HL-60 (cell line): ENCODE data around the gene THAP5.

ENCODE experiments used
- DNase-seq, 2 experiments: peaks; one replicate each; pipeline ENCODE4 v3.0.0-alpha.2; 2010 to 2020; ENCODE audit warnings: low read depth in 1 of 2, low spot score in 1 of 2
- H3K27ac ChIP-seq: fragments of 250-450 bp; sonication (Bioruptor Pico); replicated peaks from 2 replicates; pipeline ENCODE4 v1.5.1; 2020; ENCODE audit warnings: mild to moderate bottlenecking, moderate library complexity
- H3K27me3 ChIP-seq: fragments of 250-450 bp; sonication (Bioruptor Pico); 2 replicates; pipeline ENCODE4 v1.5.1; 2021; ENCODE audit warnings: mild to moderate bottlenecking, moderate library complexity; ENCODE audit not compliant: insufficient read depth, poor library complexity, severe bottlenecking
- H3K4me3 ChIP-seq: replicated peaks from 2 replicates; pipeline ENCODE4 v1.5.1; 2011; ENCODE audit warnings: mild to moderate bottlenecking, control low read depth, low read length; ENCODE audit not compliant: insufficient read depth
- GABPA ChIP-seq: IDR thresholded peaks from 2 replicates; pipeline ENCODE4 v1.6.1; 2012; ENCODE audit warnings: low read depth
- POLR2AphosphoS5 ChIP-seq: IDR thresholded peaks from 2 replicates; pipeline ENCODE4 v1.6.1; 2012; ENCODE audit warnings: low read depth
- SPI1 ChIP-seq: IDR thresholded peaks from 2 replicates; pipeline ENCODE4 v1.6.1; 2012; ENCODE audit warnings: low read depth, mild to moderate bottlenecking, borderline replicate concordance
- TF ChIP-seq, protein P1 (sequence below): IDR thresholded peaks from one replicate; pipeline ENCODE4 v1.5.1; 2011; ENCODE audit warnings: low read length, control low read depth, inconsistent platforms; ENCODE audit not compliant: insufficient read depth
- TF ChIP-seq, protein P2 (sequence below): IDR thresholded peaks from 2 replicates; pipeline ENCODE4 v1.6.1; 2012; ENCODE audit warnings: low read depth; ENCODE audit not compliant: insufficient replicate concordance

THAP5 gene

DNA sequence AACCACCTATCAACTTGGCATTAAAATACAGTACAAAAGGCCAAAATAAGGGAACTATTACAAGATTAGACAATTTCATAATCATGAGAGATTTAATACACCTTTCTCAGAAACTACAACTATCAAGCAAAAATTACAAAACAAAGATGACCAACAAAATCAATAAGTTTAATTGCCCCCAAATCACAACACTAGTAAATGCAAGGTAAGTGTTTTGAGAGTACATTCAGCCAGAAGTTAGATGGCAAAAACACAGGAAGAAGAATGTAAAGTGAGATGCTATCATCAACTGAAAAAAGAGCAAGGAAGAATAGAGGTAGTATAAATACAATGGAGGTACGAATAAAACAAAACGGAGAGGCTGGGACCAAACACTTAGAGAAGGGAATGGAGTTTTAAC, 46.7 kb downstream of the THAP5 start:
- no peak for DNase-seq
- H3K4me3 ChIP-seq, result no peak overlapping the region
- no peaks in the 10 kb centered on the region for H3K27me3 ChIP-seq
- no peak for TF ChIP-seq POLR2AphosphoS5
- TF ChIP-seq, protein P1, sequence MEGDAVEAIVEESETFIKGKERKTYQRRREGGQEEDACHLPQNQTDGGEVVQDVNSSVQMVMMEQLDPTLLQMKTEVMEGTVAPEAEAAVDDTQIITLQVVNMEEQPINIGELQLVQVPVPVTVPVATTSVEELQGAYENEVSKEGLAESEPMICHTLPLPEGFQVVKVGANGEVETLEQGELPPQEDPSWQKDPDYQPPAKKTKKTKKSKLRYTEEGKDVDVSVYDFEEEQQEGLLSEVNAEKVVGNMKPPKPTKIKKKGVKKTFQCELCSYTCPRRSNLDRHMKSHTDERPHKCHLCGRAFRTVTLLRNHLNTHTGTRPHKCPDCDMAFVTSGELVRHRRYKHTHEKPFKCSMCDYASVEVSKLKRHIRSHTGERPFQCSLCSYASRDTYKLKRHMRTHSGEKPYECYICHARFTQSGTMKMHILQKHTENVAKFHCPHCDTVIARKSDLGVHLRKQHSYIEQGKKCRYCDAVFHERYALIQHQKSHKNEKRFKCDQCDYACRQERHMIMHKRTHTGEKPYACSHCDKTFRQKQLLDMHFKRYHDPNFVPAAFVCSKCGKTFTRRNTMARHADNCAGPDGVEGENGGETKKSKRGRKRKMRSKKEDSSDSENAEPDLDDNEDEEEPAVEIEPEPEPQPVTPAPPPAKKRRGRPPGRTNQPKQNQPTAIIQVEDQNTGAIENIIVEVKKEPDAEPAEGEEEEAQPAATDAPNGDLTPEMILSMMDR, result no peak
- TF ChIP-seq, protein P2, sequence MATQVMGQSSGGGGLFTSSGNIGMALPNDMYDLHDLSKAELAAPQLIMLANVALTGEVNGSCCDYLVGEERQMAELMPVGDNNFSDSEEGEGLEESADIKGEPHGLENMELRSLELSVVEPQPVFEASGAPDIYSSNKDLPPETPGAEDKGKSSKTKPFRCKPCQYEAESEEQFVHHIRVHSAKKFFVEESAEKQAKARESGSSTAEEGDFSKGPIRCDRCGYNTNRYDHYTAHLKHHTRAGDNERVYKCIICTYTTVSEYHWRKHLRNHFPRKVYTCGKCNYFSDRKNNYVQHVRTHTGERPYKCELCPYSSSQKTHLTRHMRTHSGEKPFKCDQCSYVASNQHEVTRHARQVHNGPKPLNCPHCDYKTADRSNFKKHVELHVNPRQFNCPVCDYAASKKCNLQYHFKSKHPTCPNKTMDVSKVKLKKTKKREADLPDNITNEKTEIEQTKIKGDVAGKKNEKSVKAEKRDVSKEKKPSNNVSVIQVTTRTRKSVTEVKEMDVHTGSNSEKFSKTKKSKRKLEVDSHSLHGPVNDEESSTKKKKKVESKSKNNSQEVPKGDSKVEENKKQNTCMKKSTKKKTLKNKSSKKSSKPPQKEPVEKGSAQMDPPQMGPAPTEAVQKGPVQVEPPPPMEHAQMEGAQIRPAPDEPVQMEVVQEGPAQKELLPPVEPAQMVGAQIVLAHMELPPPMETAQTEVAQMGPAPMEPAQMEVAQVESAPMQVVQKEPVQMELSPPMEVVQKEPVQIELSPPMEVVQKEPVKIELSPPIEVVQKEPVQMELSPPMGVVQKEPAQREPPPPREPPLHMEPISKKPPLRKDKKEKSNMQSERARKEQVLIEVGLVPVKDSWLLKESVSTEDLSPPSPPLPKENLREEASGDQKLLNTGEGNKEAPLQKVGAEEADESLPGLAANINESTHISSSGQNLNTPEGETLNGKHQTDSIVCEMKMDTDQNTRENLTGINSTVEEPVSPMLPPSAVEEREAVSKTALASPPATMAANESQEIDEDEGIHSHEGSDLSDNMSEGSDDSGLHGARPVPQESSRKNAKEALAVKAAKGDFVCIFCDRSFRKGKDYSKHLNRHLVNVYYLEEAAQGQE, result no peak
- TF ChIP-seq GABPA, result no peak
- no peak for TF ChIP-seq SPI1
- H3K27ac ChIP-seq, result no peak overlapping the region

DNA sequence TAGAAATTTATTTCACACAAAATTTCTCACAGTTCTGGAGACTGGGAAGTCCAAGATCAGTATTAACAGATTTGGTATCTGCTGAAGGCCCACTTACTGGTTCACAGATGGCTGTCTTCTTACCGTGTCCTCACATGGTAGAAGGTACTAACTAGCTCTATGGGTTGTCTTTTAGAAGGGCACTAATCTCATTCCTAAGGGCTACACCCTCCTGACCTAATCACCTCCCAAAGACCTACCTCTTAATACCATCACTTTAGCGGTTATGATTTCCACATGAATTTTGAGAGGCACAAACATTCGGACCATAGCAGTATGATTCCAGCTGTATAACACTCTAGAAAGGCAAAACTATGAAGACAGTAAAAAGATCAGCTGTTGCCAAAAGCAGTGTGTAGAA, 51.6 kb downstream of the THAP5 start:
- TF ChIP-seq, protein P1, result no peak
- TF ChIP-seq SPI1 (no peak), POLR2AphosphoS5 (no peak), GABPA (no peak)
- TF ChIP-seq, protein P2, result no peak
- H3K27ac ChIP-seq, result no peak overlapping the region
- DNase-seq, result no peak
- H3K27me3 ChIP-seq, result no peaks in the 10 kb centered on the region
- no peak overlapping the region for H3K4me3 ChIP-seq

DNA sequence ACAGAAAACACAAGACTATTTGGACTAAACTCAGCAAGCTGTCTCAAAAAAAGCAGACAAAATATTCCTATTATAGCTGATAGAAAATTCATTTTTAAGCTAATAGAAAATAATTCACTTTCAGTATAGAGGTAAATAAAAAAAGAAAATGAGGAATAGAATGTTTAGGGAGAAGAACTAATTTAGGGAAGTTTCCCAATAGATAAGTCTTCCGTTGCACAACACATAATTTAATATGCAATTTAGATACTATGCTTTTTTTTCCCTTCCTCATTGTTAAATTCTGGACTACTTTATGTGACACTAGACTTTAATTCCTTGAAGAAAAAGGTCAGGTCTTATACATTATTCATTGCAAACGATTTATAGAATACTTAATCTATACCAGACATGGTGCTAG, 53.9 kb downstream of the THAP5 start:
- Histone ChIP-seq H3K27me3 (no peaks in the 10 kb centered on the region), H3K27ac (peak overlapping the region; percentile 37), H3K4me3 (no peak overlapping the region)
- TF ChIP-seq SPI1, result peak; percentile 58; the same call in 1 of the 2 replicates
- TF ChIP-seq, protein P2, result no peak
- DNase-seq, result no peak

DNA sequence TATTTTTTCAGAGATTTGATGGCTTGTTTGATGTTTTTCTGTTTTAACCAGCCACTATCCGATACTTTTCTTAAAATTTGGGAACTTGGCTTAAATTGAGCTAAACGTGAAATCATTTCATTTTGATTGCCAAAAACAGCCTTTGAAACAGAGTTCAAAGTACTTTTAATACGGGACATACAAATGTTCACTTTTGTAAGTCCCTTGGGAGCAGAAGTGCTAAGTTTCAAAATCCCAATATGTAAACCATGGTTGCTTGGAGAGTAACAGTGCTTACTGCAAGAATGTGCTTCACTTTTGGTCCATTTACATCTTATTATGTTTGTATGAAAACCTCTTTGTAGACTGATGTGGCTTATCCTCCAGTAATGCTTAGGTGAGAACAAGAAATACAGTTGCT, 54.5 kb downstream of the THAP5 start:
- no peak overlapping the region for H3K4me3 ChIP-seq
- 0 out of 2 replicates have a peak overlapping the region, but pooled peaks have one; percentile 8 for H3K27ac ChIP-seq

More for the DNA sequence above, 54.5 kb downstream of the THAP5 start:
- no peak for TF ChIP-seq POLR2AphosphoS5
- TF ChIP-seq SPI1, result no peak
- TF ChIP-seq, protein P1, result no peak
- TF ChIP-seq GABPA, result no peak
- DNase-seq, result no peak
- H3K27me3 ChIP-seq, result no peaks in the 10 kb centered on the region
